SKM-1 treated with dmso at 0.1 percent for 144 hours (cell line): ENCODE results near the gene ZNF512.
"Not testable (repeated sequence)": the region's sequence is repeated elsewhere in the genome, so short reads cannot be mapped to it uniquely, and the experiment has no call there.

Experiments used
- DNase-seq: peaks from one replicate; lab custom pipeline; 2025; ENCODE audit not compliant: unreplicated experiment; lab: John Stamatoyannopoulos, UW

Gene ZNF512

GRCh38 chr2:27582129-27582694, 630 bp upstream of the ZNF512 start:
- no peak for DNase-seq

- no peak for DNase-seq
Measured at GRCh38 chr2:27583390-27583915, 611 bp downstream of the ZNF512 start.

- no peak for DNase-seq
Measured at GRCh38 chr2:27584597-27584996, 1.8 kb downstream of the ZNF512 start.

GRCh38 chr2:27587025-27587424, 4.2 kb downstream of the ZNF512 start:
- DNase-seq = no peak

GRCh38 chr2:27588308-27588707, 5.5 kb downstream of the ZNF512 start:
- no peak for DNase-seq

- DNase-seq = no peak
Measured at GRCh38 chr2:27591745-27592144, 8.9 kb downstream of the ZNF512 start.

- DNase-seq = no peak
Measured at GRCh38 chr2:27593240-27593639, 10.4 kb downstream of the ZNF512 start.

GRCh38 chr2:27594020-27594703, 11.3 kb downstream of the ZNF512 start:
- DNase-seq = not testable (repeated sequence)

- DNase-seq = not testable (repeated sequence)
Measured at GRCh38 chr2:27595412-27595811, 12.6 kb downstream of the ZNF512 start.

GRCh38 chr2:27596627-27597026, 13.8 kb downstream of the ZNF512 start:
- no peak for DNase-seq

GRCh38 chr2:27606611-27607010, 23.8 kb downstream of the ZNF512 start:
- no peak for DNase-seq

GRCh38 chr2:27613985-27614384, 31.1 kb downstream of the ZNF512 start:
- DNase-seq = no peak

GRCh38 chr2:27615316-27615715, 32.5 kb downstream of the ZNF512 start:
- DNase-seq = no peak

GRCh38 chr2:27621524-27621923, 38.7 kb downstream of the ZNF512 start:
- no peak for DNase-seq

- DNase-seq = no peak
Measured at GRCh38 chr2:27622921-27623384, 40.1 kb downstream of the ZNF512 start.

GRCh38 chr2:27624943-27625342, 42.1 kb downstream of the ZNF512 start:
- DNase-seq = no peak

- DNase-seq = not testable (repeated sequence)
Measured at GRCh38 chr2:27626323-27626722, 43.5 kb downstream of the ZNF512 start.

- DNase-seq = peak; percentile 22
Measured at GRCh38 chr2:27626921-27627320, 44.1 kb downstream of the ZNF512 start.

GRCh38 chr2:27627963-27628766, 45.3 kb downstream of the ZNF512 start:
- no peak for DNase-seq

- peak; percentile 96 for DNase-seq
Measured at GRCh38 chr2:27628767-27629709, 46.2 kb downstream of the ZNF512 start, which contains the start of the genes CCDC121 and GPN1. Gene CCDC121, minus strand, starts transcription at chr2:27629012. Its CDS starts 1,213 bp downstream, at chr2:27627799. Gene GPN1, plus strand, starts transcription at chr2:27629050. Its CDS starts 9 bp downstream, at chr2:27629059.
